Effector memory CD4-positive, alpha-beta T cell (primary cell): ENCODE measurements around the gene NCS1.

Source experiments
- DNase-seq, 3 donors: peaks; one replicate each; pipeline ENCODE4 v3.0.0-alpha.2; 2020
- H3K27ac ChIP-seq: 2 replicates; pipeline ENCODE4 v1.7.0; 2013; ENCODE audit warnings: mild to moderate bottlenecking, low read length, moderate library complexity; ENCODE audit not compliant: insufficient read depth, poor library complexity, severe bottlenecking
- H3K27me3 ChIP-seq: replicated peaks from 2 replicates; pipeline ENCODE4 v1.7.0; 2013; ENCODE audit warnings: mild to moderate bottlenecking, low read length; ENCODE audit not compliant: insufficient read depth, control insufficient read depth, poor library complexity, severe bottlenecking
- H3K36me3 ChIP-seq: 2 replicates; pipeline ENCODE4 v1.7.0; 2013; ENCODE audit warnings: mild to moderate bottlenecking, low read length, moderate library complexity; ENCODE audit not compliant: control insufficient read depth, insufficient read depth
- H3K4me1 ChIP-seq: 2 replicates; pipeline ENCODE4 v1.7.0; 2013; ENCODE audit warnings: low read length, mild to moderate bottlenecking; ENCODE audit not compliant: control insufficient read depth, insufficient read depth, poor library complexity, severe bottlenecking
- H3K4me3 ChIP-seq: 2 replicates; pipeline ENCODE4 v1.7.0; 2013; ENCODE audit warnings: low read length, low read depth, mild to moderate bottlenecking; ENCODE audit not compliant: insufficient read depth, poor library complexity, severe bottlenecking
- H3K9me3 ChIP-seq: 2 replicates; pipeline ENCODE4 v1.7.0; 2013; ENCODE audit warnings: mild to moderate bottlenecking, low read length, moderate library complexity; ENCODE audit not compliant: control insufficient read depth

The NCS1 gene

DNA sequence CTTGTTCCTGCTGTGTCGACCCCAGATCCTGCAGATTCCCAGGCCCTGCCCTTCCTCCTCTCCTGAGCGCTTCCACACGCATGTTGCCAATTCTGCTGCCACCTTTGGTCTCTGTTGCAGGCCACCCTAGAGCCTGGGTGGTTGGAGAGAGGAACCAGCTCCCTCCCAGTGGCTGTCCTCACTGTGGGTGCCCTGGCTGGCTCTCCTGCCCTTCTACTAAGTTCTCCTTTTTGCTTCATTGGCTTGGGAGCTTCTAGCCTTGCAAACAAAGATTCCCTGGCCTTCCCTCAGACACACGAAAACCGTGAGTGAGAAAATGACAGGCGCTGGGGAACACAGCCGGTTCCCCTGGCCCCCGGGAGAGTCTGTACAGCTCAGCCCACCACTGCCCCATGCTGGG is 14.2 kb upstream of the NCS1 start:
- no peak overlapping the region for H3K27ac ChIP-seq
- H3K4me3 ChIP-seq, result no peak overlapping the region
- DNase-seq, result no peak
- no peaks in the 10 kb centered on the region for H3K9me3 ChIP-seq
- H3K27me3 ChIP-seq, result no peaks in the 10 kb centered on the region
- H3K36me3 ChIP-seq, result no peaks in the 10 kb centered on the region
- H3K4me1 ChIP-seq, result no peaks in the 10 kb centered on the region

DNA sequence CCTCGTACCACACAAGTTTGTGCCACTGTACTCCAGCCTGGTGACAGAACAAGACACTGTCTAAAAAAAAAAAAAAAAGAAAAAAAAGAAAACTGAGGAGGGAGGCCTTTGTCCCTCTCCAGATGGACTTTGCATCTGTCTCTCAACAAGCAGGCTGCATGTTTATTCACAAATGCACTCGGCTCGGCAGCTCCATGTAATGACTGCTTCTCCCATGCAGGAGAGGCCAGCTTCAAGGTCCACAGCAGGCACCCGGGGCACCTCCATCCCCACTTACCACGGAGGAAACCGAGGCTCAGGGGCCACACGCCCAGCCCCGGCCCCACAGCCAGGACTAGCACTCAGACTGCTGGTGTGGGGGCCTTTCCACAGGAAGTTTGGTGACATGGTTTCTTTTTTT is 13.1 kb upstream of the NCS1 start:
- Histone ChIP-seq H3K36me3 (no peaks in the 10 kb centered on the region), H3K4me3 (no peak overlapping the region), H3K27ac (no peak overlapping the region), H3K27me3 (no peaks in the 10 kb centered on the region), H3K4me1 (no peaks in the 10 kb centered on the region), H3K9me3 (no peaks in the 10 kb centered on the region)
- DNase-seq, result no peak

DNA sequence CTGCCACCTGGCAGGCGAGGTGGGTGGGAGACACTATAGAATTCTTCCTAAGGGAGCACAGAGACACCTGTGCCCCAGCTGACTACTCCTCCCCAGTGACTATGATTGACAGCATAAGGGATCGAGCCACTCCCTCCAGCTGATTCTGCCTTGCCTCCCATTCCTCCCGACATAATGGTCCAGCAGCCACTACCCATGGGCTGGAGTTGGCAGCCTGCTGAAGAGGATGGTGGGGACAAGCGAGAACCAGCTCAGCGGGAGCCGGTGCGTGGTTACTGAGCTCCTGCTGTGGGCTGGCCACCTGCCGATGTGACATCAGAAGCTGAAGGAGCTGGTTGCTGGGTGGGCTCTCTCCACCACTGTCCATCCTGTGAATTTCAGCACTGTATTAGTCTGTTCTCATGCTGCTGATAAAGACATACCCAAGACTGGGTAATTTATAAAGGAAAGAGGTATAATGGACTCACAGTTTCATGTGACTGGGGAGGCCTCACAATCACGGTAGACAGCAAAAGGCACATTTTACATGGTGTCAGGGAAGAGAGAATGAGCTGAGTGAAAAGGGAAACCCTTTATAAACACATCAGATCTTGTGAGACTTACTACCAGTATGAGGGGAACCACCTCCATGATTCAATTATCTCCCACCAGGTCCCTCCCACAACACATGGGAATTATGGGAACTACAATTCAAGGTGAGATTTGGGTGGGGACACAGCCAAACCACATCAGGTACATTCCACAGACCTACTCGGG is 12.1 kb upstream of the NCS1 start:
- H3K4me1 ChIP-seq, result no peaks in the 10 kb centered on the region
- H3K4me3 ChIP-seq, result no peak overlapping the region
- no peaks in the 10 kb centered on the region for H3K27me3 ChIP-seq
- no peak overlapping the region for H3K27ac ChIP-seq
- no peaks in the 10 kb centered on the region for H3K36me3 ChIP-seq
- DNase-seq, result no peak
- H3K9me3 ChIP-seq, result no peaks in the 10 kb centered on the region

DNA sequence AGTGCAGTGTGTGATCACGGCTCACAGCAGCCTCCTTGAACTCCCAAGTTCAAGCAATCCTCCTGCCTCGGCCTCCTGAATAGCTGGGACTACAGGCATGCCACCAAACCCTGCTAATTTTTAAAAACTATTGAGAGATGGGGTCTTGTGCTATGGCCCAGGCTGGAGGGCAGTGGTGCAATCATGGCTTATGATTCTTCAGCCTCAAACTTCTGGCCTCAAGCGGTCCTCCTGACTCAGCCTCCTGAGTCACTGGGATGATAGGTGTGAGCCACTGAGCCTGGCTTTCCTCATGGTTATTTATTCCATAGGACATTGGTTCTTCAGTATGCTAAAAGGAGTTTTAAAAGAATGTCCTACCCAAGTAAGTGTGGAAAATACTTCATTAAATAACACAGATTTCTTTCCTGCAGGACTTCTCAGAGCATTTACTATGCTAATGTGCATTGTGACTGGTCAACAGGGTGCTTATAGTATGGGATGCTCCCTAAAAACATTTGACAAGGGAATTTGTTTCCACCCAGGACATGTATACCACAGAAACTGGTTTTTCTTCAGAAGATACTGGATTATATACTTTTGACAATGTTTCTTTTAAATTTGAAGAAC is 11.2 kb upstream of the NCS1 start:
- Histone ChIP-seq H3K27ac (no peak overlapping the region), H3K9me3 (no peaks in the 10 kb centered on the region), H3K4me3 (no peak overlapping the region), H3K27me3 (no peaks in the 10 kb centered on the region), H3K36me3 (no peaks in the 10 kb centered on the region), H3K4me1 (no peaks in the 10 kb centered on the region)
- no peak for DNase-seq

DNA sequence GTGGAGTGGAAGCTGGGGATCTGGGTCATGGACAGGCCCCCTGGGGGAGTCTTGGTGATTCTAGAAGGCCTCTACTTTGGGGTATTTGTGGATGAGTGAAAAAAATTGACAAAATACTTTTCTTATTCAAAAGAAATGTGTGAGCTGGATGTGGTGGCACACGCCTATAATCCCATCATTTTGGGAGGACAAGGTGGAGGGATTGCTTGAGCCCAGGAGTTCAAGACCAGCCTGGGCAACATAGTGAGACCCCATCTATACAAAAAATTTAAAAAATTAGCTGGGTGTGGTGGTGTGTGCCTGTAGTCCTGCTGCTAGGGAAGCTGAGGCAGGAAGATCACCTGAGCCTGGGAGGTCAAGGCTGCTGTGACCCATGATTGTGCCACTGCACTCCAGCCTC is 6.6 kb upstream of the NCS1 start:
- H3K36me3 ChIP-seq, result no peaks in the 10 kb centered on the region
- no peak for DNase-seq
- no peak overlapping the region for H3K4me3 ChIP-seq
- no peak overlapping the region for H3K27ac ChIP-seq
- no peaks in the 10 kb centered on the region for H3K4me1 ChIP-seq
- no peaks in the 10 kb centered on the region for H3K27me3 ChIP-seq
- H3K9me3 ChIP-seq, result no peaks in the 10 kb centered on the region

DNA sequence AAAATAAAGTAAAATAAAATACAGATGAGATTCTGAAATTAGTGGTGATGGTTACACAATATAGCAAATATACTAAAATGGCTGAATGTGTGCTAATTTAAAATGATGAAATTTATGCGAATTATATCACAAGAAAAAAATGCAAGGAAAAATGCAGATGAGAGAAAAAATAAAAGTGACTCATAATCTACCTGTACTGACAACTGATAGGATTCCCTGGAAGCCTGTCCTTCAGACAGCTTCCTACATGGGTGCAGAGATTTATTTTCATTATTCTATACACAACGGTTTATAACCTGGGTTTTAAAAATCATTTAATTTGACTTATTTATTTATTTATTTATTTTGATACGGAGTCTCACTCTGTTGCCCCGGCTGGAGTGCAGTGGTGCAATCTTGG is 5.8 kb upstream of the NCS1 start:
- Histone ChIP-seq H3K36me3 (no peaks in the 10 kb centered on the region), H3K9me3 (no peaks in the 10 kb centered on the region), H3K27ac (no peak overlapping the region), H3K27me3 (no peaks in the 10 kb centered on the region), H3K4me3 (no peak overlapping the region), H3K4me1 (no peaks in the 10 kb centered on the region)
- DNase-seq, result no peak

DNA sequence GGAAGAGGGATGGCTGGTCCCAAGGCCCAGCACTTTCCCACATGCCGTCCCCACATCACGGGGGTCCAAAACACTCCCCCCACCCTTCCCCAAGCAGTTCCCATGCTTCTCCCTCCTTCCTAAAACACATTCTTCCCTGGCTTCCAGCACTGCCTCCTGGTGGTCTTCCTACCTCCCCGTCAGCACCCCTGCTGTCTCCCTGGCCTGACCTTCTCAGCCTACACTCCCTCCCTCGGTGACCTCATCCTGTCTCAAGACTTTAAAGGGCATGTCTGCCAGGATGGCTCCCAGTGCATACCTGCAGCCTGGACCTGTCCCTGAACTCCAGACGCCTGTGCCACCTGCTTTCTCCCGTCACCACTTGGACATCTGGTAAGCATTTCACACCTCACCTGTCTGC is 4.3 kb upstream of the NCS1 start:
- Histone ChIP-seq H3K4me3 (no peak overlapping the region), H3K4me1 (peaks cover 3% of the 10 kb centered on the region), H3K9me3 (no peaks in the 10 kb centered on the region), H3K36me3 (no peaks in the 10 kb centered on the region), H3K27me3 (peaks cover 3% of the 10 kb centered on the region), H3K27ac (no peak overlapping the region)
- no peak for DNase-seq

DNA sequence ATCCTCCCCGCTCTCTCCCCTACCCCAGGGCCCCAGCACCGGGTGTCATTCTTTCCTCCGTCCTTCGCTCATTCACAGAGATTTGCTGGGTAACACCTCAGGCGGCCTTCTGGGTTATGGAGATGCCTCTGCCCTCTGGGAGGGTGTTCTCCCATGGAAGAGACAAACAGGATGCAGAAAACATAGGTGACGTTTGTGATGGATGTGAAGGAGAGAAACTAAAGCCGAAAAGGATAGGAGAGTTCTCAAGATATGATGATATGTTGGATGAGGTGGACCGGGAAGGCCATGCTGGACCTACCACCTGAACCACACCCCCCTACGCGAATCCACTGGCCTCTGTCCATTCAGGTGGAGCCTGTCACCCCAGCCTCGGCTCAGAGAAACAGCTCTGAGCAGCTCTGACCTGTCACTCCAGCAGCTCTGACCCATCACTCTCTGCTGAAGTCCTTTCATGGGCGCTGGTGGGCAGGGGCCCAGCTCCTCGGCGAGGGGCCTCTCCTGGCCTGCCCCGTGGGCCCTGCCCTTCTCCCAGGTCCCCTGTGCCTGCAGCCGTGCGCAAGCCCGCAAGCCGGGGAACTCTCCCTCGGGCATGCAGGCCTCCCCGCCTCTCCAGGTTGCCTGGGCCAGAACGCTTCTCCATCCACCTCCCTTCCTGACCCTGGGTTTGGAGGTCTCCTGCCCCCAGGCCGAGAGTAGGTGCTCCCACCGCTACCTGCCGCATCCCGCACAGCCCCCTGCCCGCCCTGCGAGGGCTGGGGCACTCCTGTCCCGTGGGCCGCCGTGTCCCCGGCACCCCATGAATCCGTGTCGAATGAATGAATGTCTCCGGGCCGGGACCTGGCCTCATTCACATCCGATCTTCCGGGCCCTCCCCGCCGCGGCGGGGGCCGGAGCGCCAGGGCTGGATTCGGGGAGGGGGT is 717 bp upstream of the NCS1 start:
- H3K9me3 ChIP-seq, result no peaks in the 10 kb centered on the region
- H3K27ac ChIP-seq, result no peak overlapping the region
- H3K36me3 ChIP-seq, result no peaks in the 10 kb centered on the region
- H3K4me3 ChIP-seq, result no peak overlapping the region
- DNase-seq, result no peak
- peaks cover 17% of the 10 kb centered on the region for H3K27me3 ChIP-seq
- peaks cover 3% of the 10 kb centered on the region for H3K4me1 ChIP-seq

DNA sequence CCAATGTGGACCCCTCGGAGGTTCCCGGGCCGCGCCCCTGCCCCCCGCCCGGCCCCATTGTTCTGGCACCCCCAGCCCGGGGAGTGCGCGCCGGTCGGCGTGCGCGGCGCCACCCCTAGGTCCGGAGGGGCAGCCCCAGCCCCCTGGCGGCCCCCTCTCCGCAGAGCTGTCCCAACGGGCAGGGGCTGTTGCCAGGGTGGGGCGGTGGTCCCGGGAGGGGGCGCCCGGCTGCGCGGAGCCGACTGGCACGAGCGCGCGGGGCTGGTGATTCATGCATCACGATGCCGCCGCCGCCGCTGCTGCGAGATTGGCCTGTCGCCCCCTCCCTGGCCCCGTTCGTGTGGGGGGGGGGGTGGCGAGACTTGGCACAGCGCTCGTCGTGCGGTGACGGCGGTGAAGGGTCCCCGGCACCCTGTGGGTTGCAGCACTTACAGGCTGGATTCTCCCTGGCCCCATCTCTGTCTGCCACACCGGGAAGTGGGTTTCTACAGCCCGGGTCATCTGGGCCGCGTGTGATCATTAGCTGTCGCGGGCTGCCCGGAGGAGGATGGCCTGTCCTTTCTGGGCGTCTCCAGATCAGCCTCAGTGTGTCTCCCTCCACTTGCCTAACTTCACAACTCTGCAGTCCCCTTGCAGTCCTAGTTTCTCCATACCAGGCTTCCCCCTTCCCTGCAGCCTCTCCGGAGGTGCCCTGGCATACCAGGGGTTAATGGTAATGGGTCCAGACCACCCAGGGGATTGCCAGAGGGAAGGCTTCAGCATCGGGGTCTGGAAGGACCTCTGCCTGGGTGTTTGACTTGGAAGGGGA is 858 bp downstream of the NCS1 start:
- Histone ChIP-seq H3K27me3 (peaks cover 17% of the 10 kb centered on the region), H3K4me3 (peak overlapping the region; percentile 25), H3K36me3 (no peaks in the 10 kb centered on the region), H3K9me3 (no peaks in the 10 kb centered on the region), H3K27ac (no peak overlapping the region), H3K4me1 (peaks cover 3% of the 10 kb centered on the region)
- DNase-seq, result peak; percentile 5 to 54 (median 32)
